ENCODE results near the gene GALNT13.

GALNT13 gene

DNA sequence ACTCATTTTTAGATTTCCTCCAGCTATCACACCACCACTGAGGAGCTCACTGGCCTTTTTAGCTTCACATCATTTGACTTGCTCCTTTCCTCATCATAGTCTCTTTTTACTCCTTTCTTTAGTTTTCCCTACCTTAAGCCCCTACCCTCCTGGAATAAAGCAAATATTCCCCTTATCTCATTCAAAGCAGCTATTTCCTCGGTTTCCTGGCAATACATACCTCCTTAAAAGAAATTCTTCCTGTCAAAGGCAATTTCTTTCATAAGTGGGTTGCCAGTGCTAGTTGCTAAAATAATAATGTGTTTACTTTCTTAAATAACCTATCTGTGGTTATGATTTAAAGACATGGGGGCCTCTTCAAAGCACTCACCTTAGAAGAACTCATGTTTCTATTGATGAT lies 359.3 kb downstream of the GALNT13 start:
- Histone ChIP-seq H3K4me3 (ENCODE audit: insufficient read length, low read depth) (no peak overlapping the region), H3K4me1 (ENCODE audit: insufficient read depth, insufficient read length) (no peaks in the 10 kb centered on the region)

DNA sequence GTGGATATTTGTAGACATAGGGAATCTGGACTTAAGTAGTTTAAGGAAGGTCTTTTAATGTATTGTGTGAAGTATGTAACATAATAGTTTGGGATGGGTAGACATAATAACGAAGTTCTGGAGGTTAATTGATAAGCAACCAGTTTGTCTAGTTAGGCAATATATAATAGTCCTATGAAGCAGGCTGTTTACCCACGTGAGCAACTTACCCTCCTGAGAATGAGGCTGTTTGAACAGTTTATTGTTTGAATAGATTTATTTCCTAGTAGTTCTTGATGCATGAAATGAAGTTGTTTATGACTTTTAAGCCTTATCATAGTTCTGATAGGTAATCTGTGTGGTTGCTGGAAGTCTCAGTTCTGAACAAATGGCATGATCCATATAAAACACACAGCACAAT lies 361.5 kb downstream of the GALNT13 start:
- Histone ChIP-seq H3K4me1 (ENCODE audit: insufficient read depth, insufficient read length) (no peaks in the 10 kb centered on the region), H3K9me3 (ENCODE audit: insufficient read depth, low read length) (no peaks in the 10 kb centered on the region), H3K27me3 (ENCODE audit: insufficient read depth, insufficient read length) (no peaks in the 10 kb centered on the region), H3K9ac (ENCODE audit: insufficient read length, low read depth) (no peak overlapping the region), H3K36me3 (ENCODE audit: insufficient read depth, insufficient read length, low read length) (no peaks in the 10 kb centered on the region), H3K4me3 (ENCODE audit: insufficient read length, low read depth) (no peak overlapping the region)
- no peak for TF ChIP-seq SUZ12 (IDR thresholded peaks at IDR 0.05; ENCODE audit: extremely low read depth, insufficient read depth, insufficient read length)
- no peak for TF ChIP-seq YY1 (IDR thresholded peaks at IDR 0.05; ENCODE audit: insufficient read depth, insufficient read length)
- no peak for TF ChIP-seq ZNF274 (IDR thresholded peaks at IDR 0.05; ENCODE audit: low read depth, low read length)
- DNase-seq (ENCODE audit: low read depth, low spot score), result no peak

More for the DNA sequence above, 359.3 kb downstream of the GALNT13 start:
- no peak for DNase-seq (ENCODE audit: low read depth, low spot score)
- Histone ChIP-seq H3K27me3 (ENCODE audit: insufficient read depth, insufficient read length) (no peaks in the 10 kb centered on the region), H3K9me3 (ENCODE audit: insufficient read depth, low read length) (no peaks in the 10 kb centered on the region), H3K9ac (ENCODE audit: insufficient read length, low read depth) (no peak overlapping the region), H3K36me3 (ENCODE audit: insufficient read depth, insufficient read length, low read length) (no peaks in the 10 kb centered on the region)
- no peak for TF ChIP-seq ZNF274 (IDR thresholded peaks at IDR 0.05; ENCODE audit: low read depth, low read length)
- no peak for TF ChIP-seq SUZ12 (IDR thresholded peaks at IDR 0.05; ENCODE audit: extremely low read depth, insufficient read depth, insufficient read length)
- TF ChIP-seq YY1 (IDR thresholded peaks at IDR 0.05; ENCODE audit: insufficient read depth, insufficient read length), result no peak

DNA sequence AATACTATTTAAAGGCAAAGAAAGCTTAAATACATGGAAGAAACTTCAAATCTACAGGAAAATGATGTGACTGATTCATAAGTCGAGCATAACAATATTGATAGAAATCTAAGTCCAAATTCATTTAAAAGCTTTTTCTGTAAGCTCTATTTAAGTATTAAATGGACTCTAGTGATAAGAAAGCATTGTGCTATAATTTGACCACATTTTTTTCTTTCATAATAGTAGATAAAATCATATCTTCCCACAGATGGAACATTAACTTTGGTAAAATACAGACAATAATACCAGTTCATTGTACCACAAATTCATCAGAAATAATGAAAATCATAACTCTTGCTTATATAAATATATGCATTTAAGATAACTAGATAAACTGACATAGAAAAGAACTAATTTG lies 366.5 kb downstream of the GALNT13 start:
- TF ChIP-seq YY1 (IDR thresholded peaks at IDR 0.05; ENCODE audit: insufficient read depth, insufficient read length) (no peak), ZNF274 (IDR thresholded peaks at IDR 0.05; ENCODE audit: low read depth, low read length) (no peak), SUZ12 (IDR thresholded peaks at IDR 0.05; ENCODE audit: extremely low read depth, insufficient read depth, insufficient read length) (no peak)
- Histone ChIP-seq H3K9me3 (ENCODE audit: insufficient read depth, low read length) (no peaks in the 10 kb centered on the region), H3K9ac (ENCODE audit: insufficient read length, low read depth) (no peak overlapping the region), H3K36me3 (ENCODE audit: insufficient read depth, insufficient read length, low read length) (no peaks in the 10 kb centered on the region), H3K27me3 (ENCODE audit: insufficient read depth, insufficient read length) (no peaks in the 10 kb centered on the region), H3K4me3 (ENCODE audit: insufficient read length, low read depth) (no peak overlapping the region), H3K4me1 (ENCODE audit: insufficient read depth, insufficient read length) (no peaks in the 10 kb centered on the region)
- no peak for DNase-seq (ENCODE audit: low read depth, low spot score)

DNA sequence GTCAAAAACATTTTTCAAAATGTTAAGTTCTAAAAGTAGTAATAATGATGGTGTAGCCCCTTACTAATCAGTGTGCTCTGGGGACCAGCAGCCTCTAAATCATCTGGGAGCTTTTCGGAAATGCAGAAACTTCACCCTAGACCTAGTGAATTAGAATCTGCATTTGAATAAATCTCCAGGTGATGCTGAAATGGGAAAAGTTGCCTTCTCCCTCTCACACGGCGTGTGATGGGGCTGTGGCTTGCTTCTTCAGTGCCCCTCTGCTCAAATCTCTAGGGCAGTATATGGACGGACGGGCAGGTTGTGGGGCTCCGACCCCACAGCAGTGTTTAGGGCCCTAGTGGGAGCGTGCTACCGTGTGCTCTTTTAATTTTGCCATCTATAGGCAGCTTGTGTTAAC lies 368.6 kb downstream of the GALNT13 start:
- Histone ChIP-seq H3K27me3 (ENCODE audit: insufficient read depth, insufficient read length) (no peaks in the 10 kb centered on the region), H3K36me3 (ENCODE audit: insufficient read depth, insufficient read length, low read length) (no peaks in the 10 kb centered on the region), H3K9ac (ENCODE audit: insufficient read length, low read depth) (no peak overlapping the region), H3K4me3 (ENCODE audit: insufficient read length, low read depth) (no peak overlapping the region), H3K4me1 (ENCODE audit: insufficient read depth, insufficient read length) (no peaks in the 10 kb centered on the region), H3K9me3 (ENCODE audit: insufficient read depth, low read length) (no peaks in the 10 kb centered on the region)
- TF ChIP-seq YY1 (IDR thresholded peaks at IDR 0.05; ENCODE audit: insufficient read depth, insufficient read length), result no peak
- no peak for TF ChIP-seq ZNF274 (IDR thresholded peaks at IDR 0.05; ENCODE audit: low read depth, low read length)
- no peak for TF ChIP-seq SUZ12 (IDR thresholded peaks at IDR 0.05; ENCODE audit: extremely low read depth, insufficient read depth, insufficient read length)
- DNase-seq (ENCODE audit: low read depth, low spot score), result no peak

DNA sequence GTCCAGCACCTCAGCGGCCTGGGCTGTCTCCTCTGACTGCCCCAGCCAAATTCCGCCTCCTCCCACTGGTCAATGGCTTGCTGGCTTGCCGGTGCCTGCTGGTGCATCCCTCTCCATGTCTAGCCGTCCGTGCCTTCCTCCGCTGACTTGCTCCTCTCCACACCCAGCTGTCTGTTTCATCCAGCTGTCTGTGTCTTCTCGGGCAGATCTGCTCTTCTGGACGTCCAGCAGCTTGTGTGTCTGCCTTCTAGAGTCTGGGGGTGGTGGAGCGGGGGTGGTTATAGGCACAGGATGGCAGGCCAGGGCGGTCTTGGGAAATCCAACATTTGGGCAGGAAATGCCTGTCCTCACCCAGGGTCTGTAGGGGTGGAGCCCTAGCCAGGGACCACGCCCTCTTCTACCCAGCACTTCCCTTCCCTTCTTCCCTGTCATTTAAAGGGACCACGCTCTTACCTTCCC lies 369.2 kb downstream of the GALNT13 start:
- H3K4me3 ChIP-seq (ENCODE audit: insufficient read length, low read depth), result no peak overlapping the region
- no peaks in the 10 kb centered on the region for H3K27me3 ChIP-seq (ENCODE audit: insufficient read depth, insufficient read length)
- H3K4me1 ChIP-seq (ENCODE audit: insufficient read depth, insufficient read length), result no peaks in the 10 kb centered on the region
- no peaks in the 10 kb centered on the region for H3K36me3 ChIP-seq (ENCODE audit: insufficient read depth, insufficient read length, low read length)
- TF ChIP-seq SUZ12 (IDR thresholded peaks at IDR 0.05; ENCODE audit: extremely low read depth, insufficient read depth, insufficient read length) (no peak), YY1 (IDR thresholded peaks at IDR 0.05; ENCODE audit: insufficient read depth, insufficient read length) (no peak), ZNF274 (IDR thresholded peaks at IDR 0.05; ENCODE audit: low read depth, low read length) (no peak)
- no peak for DNase-seq (ENCODE audit: low read depth, low spot score)
- H3K9ac ChIP-seq (ENCODE audit: insufficient read length, low read depth), result no peak overlapping the region
- no peaks in the 10 kb centered on the region for H3K9me3 ChIP-seq (ENCODE audit: insufficient read depth, low read length)

DNA sequence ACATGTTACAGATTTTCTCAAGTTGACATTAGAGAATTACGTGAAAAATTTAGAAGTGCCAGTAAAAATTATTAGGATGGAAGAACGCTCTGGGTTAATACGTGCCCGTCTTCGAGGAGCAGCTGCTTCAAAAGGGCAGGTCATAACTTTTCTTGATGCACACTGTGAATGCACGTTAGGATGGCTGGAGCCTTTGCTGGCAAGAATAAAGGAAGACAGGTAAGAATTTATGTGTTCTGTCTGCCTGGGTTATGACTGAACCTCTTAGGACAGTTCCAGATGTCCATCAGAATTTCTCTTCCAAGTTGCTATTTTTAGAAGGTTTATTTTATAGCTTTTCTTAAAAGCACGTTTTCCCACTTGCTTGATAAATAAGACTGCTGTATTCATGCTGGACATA lies 371.0 kb downstream of the GALNT13 start:
- no peak overlapping the region for H3K4me3 ChIP-seq (ENCODE audit: insufficient read length, low read depth)
- H3K27me3 ChIP-seq (ENCODE audit: insufficient read depth, insufficient read length), result no peaks in the 10 kb centered on the region
- no peaks in the 10 kb centered on the region for H3K36me3 ChIP-seq (ENCODE audit: insufficient read depth, insufficient read length, low read length)
- TF ChIP-seq YY1 (IDR thresholded peaks at IDR 0.05; ENCODE audit: insufficient read depth, insufficient read length), result no peak
- no peak for TF ChIP-seq ZNF274 (IDR thresholded peaks at IDR 0.05; ENCODE audit: low read depth, low read length)
- TF ChIP-seq SUZ12 (IDR thresholded peaks at IDR 0.05; ENCODE audit: extremely low read depth, insufficient read depth, insufficient read length), result no peak
- no peak for DNase-seq (ENCODE audit: low read depth, low spot score)
- no peaks in the 10 kb centered on the region for H3K4me1 ChIP-seq (ENCODE audit: insufficient read depth, insufficient read length)
- no peaks in the 10 kb centered on the region for H3K9me3 ChIP-seq (ENCODE audit: insufficient read depth, low read length)
- no peak overlapping the region for H3K9ac ChIP-seq (ENCODE audit: insufficient read length, low read depth)

DNA sequence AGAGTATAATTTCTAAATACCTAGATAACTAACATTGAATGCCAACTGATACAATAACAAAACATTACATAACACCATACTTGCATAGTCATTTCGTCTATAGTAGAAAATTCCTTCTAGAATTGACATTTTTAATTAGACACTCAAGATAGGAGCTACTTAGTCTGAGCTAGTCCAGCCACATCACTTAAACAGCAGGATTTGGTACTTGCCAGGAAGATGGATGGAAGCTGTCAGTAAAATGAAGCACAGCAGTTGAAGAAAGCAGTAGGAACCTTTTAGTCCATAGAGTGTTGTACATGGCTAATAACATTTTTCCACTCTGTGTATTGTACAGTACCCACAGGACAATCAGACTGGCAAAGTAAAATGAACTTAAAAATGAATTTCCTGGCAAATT lies 372.0 kb downstream of the GALNT13 start:
- Histone ChIP-seq H3K4me1 (ENCODE audit: insufficient read depth, insufficient read length) (no peaks in the 10 kb centered on the region), H3K4me3 (ENCODE audit: insufficient read length, low read depth) (no peak overlapping the region), H3K27me3 (ENCODE audit: insufficient read depth, insufficient read length) (no peaks in the 10 kb centered on the region), H3K9me3 (ENCODE audit: insufficient read depth, low read length) (no peaks in the 10 kb centered on the region), H3K36me3 (ENCODE audit: insufficient read depth, insufficient read length, low read length) (no peaks in the 10 kb centered on the region), H3K9ac (ENCODE audit: insufficient read length, low read depth) (no peak overlapping the region)
- no peak for DNase-seq (ENCODE audit: low read depth, low spot score)
- TF ChIP-seq SUZ12 (IDR thresholded peaks at IDR 0.05; ENCODE audit: extremely low read depth, insufficient read depth, insufficient read length) (no peak), ZNF274 (IDR thresholded peaks at IDR 0.05; ENCODE audit: low read depth, low read length) (no peak), YY1 (IDR thresholded peaks at IDR 0.05; ENCODE audit: insufficient read depth, insufficient read length) (no peak)

All from NT2/D1 (cell line).